Endodermal cell (in vitro differentiated cells): ENCODE measurements around the gene UPF1. TPM values are rescaled to one million over a fixed set of nuclear protein-coding genes. Genes with fewer than 3 reads are reported as not detected.

Source experiments
- DNase-seq: peaks from one replicate; pipeline ENCODE4 v3.0.0-alpha.2; 2017
- H3K27ac ChIP-seq: 2 replicates; pipeline ENCODE4 v1.5.1; 2013; ENCODE audit warnings: mild to moderate bottlenecking, low read depth, low read length, moderate library complexity
- H3K27me3 ChIP-seq: 2 replicates; pipeline ENCODE4 v1.6.1; 2013; ENCODE audit warnings: mild to moderate bottlenecking, low read length, moderate library complexity; ENCODE audit not compliant: insufficient read depth, control insufficient read depth, poor library complexity, severe bottlenecking
- H3K36me3 ChIP-seq: 2 replicates; pipeline ENCODE4 v1.7.0; 2013; ENCODE audit warnings: mild to moderate bottlenecking, low read length, moderate library complexity; ENCODE audit not compliant: control insufficient read depth, insufficient read depth
- H3K4me1 ChIP-seq: one replicate; pipeline ENCODE4 v1.7.0; 2013; ENCODE audit warnings: low read length; ENCODE audit not compliant: control insufficient read depth, insufficient read depth
- H3K4me3 ChIP-seq: 2 replicates; pipeline ENCODE4 v1.5.1; 2013; ENCODE audit warnings: mild to moderate bottlenecking, low read length, moderate library complexity
- H3K9ac ChIP-seq: 2 replicates; pipeline ENCODE4 v1.6.1; 2013; ENCODE audit warnings: mild to moderate bottlenecking, low read length, moderate library complexity; ENCODE audit not compliant: poor library complexity, severe bottlenecking; ENCODE audit errors: extremely low read depth
- H3K9me3 ChIP-seq: 2 replicates; pipeline ENCODE4 v1.6.1; 2013; ENCODE audit warnings: mild to moderate bottlenecking, low read length, moderate library complexity; ENCODE audit not compliant: control insufficient read depth
- H3K27ac Mint-ChIP-seq: 2 replicates; pipeline ENCODE4 v1.8.0; 2020; ENCODE audit warnings: mixed read lengths
- H3K27me3 Mint-ChIP-seq: 2 replicates; pipeline ENCODE4 v1.8.0; 2021; ENCODE audit warnings: mild to moderate bottlenecking, mixed read lengths; ENCODE audit not compliant: insufficient read depth
- H3K36me3 Mint-ChIP-seq: 2 replicates; pipeline ENCODE4 v1.8.0; 2020; ENCODE audit warnings: low read depth, mixed read lengths
- H3K4me1 Mint-ChIP-seq: 2 replicates; pipeline ENCODE4 v1.8.0; 2020; ENCODE audit warnings: mixed read lengths
- H3K4me3 Mint-ChIP-seq: 2 replicates; pipeline ENCODE4 v1.8.0; 2020; ENCODE audit warnings: mild to moderate bottlenecking, moderate library complexity, mixed read lengths
- H3K9me3 Mint-ChIP-seq: 2 replicates; pipeline ENCODE4 v1.8.0; 2020; ENCODE audit warnings: mild to moderate bottlenecking, mixed read lengths
- WGBS, 2 experiments: methylation state at CpG; one replicate each; pipeline versions ENCODE4 v1.1.5 to v1.1.7; 2013; ENCODE audit warnings: missing lambda C conversion rate in 2 of 2, mixed read lengths in 1 of 2; ENCODE audit not compliant: insufficient coverage in 1 of 2, insufficient read length in 1 of 2; 5-methylcytosine and 5-hydroxymethylcytosine counted together
- total RNA-seq, 2 donors: library from RNA; stranded (reverse); fragmentation: NEBNext Ultra II Directional in 1 of 2; extraction: Animal tissue kit (Norgen Biotek cat#: 25700) in 1 of 2; gene quantifications; 2 replicates in 1 of 2; 3 replicates in 1 of 2; pipeline ENCODE4 v1.2.1, GENCODE V29; 2021
- TF ChIP-seq, protein P1 (sequence below): fragments of 200-600 bp; sonication (generic); conservative IDR thresholded peaks from 2 replicates; pipeline ENCODE4 v1.5.0; 2021; ENCODE audit warnings: antibody characterized with exemption, mild to moderate bottlenecking

UPF1 gene
- total RNA-seq, 2 donors from 2014 or later, result 82.1 to 87.3 TPM

DNA sequence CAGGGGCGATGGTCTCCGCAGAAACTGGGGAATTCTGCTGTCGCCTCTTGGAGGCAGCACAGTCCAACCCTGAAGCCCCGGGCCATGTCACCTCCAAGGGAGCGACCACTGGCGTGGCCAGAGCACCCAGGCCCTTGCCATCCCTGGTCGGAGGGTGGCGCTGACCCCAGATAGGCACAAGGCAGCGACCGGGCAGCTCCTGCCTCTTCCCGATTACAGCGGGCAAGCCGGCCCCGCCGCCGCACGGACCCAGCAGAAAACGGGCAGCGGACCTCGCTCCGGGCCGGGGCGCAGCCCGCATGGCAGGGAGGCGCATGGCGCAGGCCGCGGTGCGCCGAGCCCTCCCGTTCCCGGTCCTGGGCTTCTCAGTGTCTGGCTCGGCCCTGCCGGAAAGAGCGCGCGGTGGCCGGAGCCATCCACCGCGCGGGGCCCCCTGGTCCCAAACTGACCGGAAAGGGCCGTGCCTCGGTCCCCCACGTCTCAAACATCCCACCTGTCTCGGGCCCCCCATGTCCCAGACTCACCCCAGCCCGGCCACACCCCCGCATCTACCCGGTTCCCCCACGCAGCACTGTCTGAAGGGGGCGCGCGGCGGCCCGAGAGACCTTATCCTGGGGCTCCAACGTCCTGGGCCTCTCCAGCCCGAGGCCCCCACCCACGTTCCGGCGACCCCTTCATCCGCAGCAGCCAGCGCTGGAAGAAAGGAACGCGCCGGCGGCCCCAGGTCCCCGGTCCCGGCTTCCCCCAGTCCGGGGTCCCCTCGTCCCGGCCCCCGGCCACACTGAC lies 63.5 kb downstream of the UPF1 start:
- H3K9me3 Mint-ChIP-seq, result no peaks in the 10 kb centered on the region
- whole genome bisulfite sequencing, 2 experiments, result 0 to 1% methylated on average over 40 to 72 of the region's 72 CpGs
- Histone ChIP-seq H3K36me3 (no peaks in the 10 kb centered on the region), H3K27me3 (no peaks in the 10 kb centered on the region), H3K9ac (peak overlapping the region; percentile 20), H3K9me3 (no peaks in the 10 kb centered on the region), H3K4me3 (peak overlapping the region; percentile 78), H3K4me1 (no peaks in the 10 kb centered on the region), H3K27ac (peak overlapping the region; percentile 82)
- peaks cover 13% of the 10 kb centered on the region for H3K27me3 Mint-ChIP-seq
- H3K27ac Mint-ChIP-seq, result no peak overlapping the region
- TF ChIP-seq, protein P1, sequence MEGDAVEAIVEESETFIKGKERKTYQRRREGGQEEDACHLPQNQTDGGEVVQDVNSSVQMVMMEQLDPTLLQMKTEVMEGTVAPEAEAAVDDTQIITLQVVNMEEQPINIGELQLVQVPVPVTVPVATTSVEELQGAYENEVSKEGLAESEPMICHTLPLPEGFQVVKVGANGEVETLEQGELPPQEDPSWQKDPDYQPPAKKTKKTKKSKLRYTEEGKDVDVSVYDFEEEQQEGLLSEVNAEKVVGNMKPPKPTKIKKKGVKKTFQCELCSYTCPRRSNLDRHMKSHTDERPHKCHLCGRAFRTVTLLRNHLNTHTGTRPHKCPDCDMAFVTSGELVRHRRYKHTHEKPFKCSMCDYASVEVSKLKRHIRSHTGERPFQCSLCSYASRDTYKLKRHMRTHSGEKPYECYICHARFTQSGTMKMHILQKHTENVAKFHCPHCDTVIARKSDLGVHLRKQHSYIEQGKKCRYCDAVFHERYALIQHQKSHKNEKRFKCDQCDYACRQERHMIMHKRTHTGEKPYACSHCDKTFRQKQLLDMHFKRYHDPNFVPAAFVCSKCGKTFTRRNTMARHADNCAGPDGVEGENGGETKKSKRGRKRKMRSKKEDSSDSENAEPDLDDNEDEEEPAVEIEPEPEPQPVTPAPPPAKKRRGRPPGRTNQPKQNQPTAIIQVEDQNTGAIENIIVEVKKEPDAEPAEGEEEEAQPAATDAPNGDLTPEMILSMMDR, result peak; percentile 81
- peak overlapping the region; percentile 69 for H3K4me3 Mint-ChIP-seq
- peaks cover 3% of the 10 kb centered on the region for H3K36me3 Mint-ChIP-seq
- H3K4me1 Mint-ChIP-seq, result no peaks in the 10 kb centered on the region
- peak; percentile 93 for DNase-seq

- Histone ChIP-seq H3K4me1 (no peaks in the 10 kb centered on the region), H3K9me3 (no peaks in the 10 kb centered on the region), H3K27me3 (no peaks in the 10 kb centered on the region), H3K9ac (peak within 1 kb of the TSS; percentile 20), H3K36me3 (no peaks in the 10 kb centered on the region), H3K27ac (peak within 1 kb of the TSS; percentile 82), H3K4me3 (peak within 1 kb of the TSS; percentile 78)
- H3K4me1 Mint-ChIP-seq, result no peaks in the 10 kb centered on the region
- H3K9me3 Mint-ChIP-seq, result no peaks in the 10 kb centered on the region
- WGBS, 2 experiments, result 0 to 1% methylated on average over 24 to 89 of the region's 89 CpGs
- peak within 1 kb of the TSS; percentile 69 for H3K4me3 Mint-ChIP-seq
- TF ChIP-seq, protein P1, result no peak
- no peak within 1 kb of the TSS for H3K27ac Mint-ChIP-seq
- DNase-seq, result peak; percentile 78
- peaks cover 6% of the 10 kb centered on the region for H3K36me3 Mint-ChIP-seq
- peaks cover 13% of the 10 kb centered on the region for H3K27me3 Mint-ChIP-seq
Measured at GRCh38 chr19:18895824-18896341, 64.1 kb downstream of the UPF1 start, which contains the start of gene CERS1. CERS1 (minus strand) TSS chr19:18896158; CDS start chr19:18896072, 86 bp downstream.

DNA sequence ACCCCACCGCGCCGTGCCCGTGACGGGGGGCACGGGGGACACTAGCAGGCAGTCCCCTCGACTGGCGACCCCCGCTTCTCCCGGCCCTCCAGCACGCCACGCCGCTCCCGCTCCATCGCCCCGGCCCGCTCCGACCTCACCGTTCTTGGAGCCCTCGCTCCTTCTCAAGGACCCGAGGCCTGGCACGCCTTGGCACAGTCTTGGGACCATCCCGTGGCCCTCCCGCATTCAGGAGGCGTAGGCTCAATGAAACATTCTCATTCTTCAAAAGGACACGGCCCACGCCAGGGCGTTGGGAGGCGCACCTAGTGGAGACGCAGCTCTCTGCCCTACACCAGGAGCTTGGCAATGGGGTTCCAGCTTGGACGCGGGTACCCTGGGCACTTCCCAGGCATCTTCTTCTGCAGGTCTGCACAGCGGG lies 64.7 kb downstream of the UPF1 start:
- H3K36me3 ChIP-seq, result no peaks in the 10 kb centered on the region
- no peaks in the 10 kb centered on the region for H3K27me3 ChIP-seq
- peak overlapping the region; percentile 65 for H3K4me3 Mint-ChIP-seq
- H3K27ac ChIP-seq, result no peak overlapping the region
- H3K9me3 Mint-ChIP-seq, result no peaks in the 10 kb centered on the region
- H3K9me3 ChIP-seq, result no peaks in the 10 kb centered on the region
- H3K36me3 Mint-ChIP-seq, result peaks cover 9% of the 10 kb centered on the region
- peak; percentile 67 for DNase-seq
- no peak overlapping the region for H3K27ac Mint-ChIP-seq
- no peak overlapping the region for H3K4me3 ChIP-seq
- TF ChIP-seq, protein P1, result peak; percentile 21
- H3K4me1 ChIP-seq, result no peaks in the 10 kb centered on the region
- WGBS, 2 experiments, result 36 to 39% methylated on average over 17 to 33 of the region's 33 CpGs
- H3K27me3 Mint-ChIP-seq, result peaks cover 13% of the 10 kb centered on the region
- H3K4me1 Mint-ChIP-seq, result no peaks in the 10 kb centered on the region
- H3K9ac ChIP-seq, result no peak overlapping the region
